Measurements from ENCODE around the gene S1PR1. TPM values are rescaled to one million over a fixed set of nuclear protein-coding genes. Genes with fewer than 3 reads are reported as not detected.

The S1PR1 gene
- total RNA-seq, 6 experiments from 2014 or later = 9.0 to 14.8 (median 9.3) TPM

DNA sequence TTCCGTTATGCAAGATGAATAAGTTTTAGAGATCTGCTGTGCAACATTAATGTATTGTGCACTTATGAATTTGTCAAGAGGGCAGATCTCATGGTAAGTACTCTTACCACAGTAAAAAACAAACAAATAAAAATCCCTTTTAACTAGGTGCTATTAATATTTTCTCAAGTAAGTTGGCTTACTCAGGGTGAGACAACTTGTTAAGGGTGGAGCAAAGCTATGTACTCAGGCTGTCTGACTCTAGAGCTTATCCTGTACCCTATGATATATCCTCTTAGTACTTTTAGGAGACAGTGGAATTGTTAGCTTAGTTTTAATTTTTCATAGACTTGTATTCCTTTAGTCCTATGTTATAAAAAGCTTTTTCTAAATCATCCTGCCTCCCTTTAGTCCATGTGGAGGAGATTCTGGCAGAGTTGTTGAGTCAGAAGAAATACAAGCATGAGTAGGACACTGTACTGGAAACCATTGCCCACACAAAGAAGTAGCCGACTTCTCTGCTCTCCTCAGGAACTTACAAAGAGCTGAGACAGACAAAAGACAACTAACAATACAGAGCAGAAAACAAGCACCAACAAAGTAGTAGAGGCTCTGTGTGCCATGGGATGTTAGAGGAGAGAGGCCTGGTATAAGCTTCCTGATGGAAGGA, 49.2 kb downstream of the S1PR1 start:
- ATAC-seq (no peak), DNase-seq (no peak)
- no peaks in the 10 kb centered on the region for H3K36me3 ChIP-seq
- intact Hi-C loops (cut with DNase I) = no loop called here
- no peaks in the 10 kb centered on the region for H3K9me3 ChIP-seq
- 85% methylated on average over 2 of the region's 2 CpGs for WGBS (ENCODE audit: insufficient coverage, low coverage, low lambda C conversion rate, missing lambda C conversion rate)
- H3K27me3 ChIP-seq = no peaks in the 10 kb centered on the region
- no peaks in the 10 kb centered on the region for H3K4me1 ChIP-seq
- no peak overlapping the region for H3K27ac ChIP-seq
- no peak for TF ChIP-seq POLR2A (IDR thresholded peaks at IDR 0.05)
- TF ChIP-seq, protein P1, sequence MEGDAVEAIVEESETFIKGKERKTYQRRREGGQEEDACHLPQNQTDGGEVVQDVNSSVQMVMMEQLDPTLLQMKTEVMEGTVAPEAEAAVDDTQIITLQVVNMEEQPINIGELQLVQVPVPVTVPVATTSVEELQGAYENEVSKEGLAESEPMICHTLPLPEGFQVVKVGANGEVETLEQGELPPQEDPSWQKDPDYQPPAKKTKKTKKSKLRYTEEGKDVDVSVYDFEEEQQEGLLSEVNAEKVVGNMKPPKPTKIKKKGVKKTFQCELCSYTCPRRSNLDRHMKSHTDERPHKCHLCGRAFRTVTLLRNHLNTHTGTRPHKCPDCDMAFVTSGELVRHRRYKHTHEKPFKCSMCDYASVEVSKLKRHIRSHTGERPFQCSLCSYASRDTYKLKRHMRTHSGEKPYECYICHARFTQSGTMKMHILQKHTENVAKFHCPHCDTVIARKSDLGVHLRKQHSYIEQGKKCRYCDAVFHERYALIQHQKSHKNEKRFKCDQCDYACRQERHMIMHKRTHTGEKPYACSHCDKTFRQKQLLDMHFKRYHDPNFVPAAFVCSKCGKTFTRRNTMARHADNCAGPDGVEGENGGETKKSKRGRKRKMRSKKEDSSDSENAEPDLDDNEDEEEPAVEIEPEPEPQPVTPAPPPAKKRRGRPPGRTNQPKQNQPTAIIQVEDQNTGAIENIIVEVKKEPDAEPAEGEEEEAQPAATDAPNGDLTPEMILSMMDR (IDR thresholded peaks at IDR 0.05) = no peak
- H3K4me3 ChIP-seq = no peak overlapping the region

DNA sequence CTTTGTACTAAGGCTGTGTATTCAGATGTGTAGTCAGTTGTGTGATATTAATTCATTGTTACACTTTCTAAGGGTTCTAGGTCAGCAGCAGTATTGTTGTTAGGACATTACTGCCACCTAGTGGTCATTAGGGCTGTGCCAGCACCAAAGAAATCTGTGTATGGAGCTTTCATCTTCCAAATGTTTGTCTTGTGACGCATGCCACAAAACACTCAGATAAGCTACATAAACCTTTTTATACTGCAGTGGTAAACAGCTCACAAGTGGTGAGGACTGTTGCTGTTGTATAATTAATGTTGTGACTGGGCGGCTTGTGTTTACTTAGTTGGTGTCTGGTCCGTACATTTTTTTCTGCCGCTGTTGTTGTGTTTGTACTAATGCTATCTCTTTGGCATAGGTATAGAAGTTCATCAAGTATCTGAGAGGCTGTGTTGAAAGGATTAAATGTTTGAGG, 51.7 kb downstream of the S1PR1 start:
- DNase-seq (peak in 2 of 3 donors; percentile 41 to 74), ATAC-seq (peak; percentile 97 to 98 (median 98))
- H3K36me3 ChIP-seq = no peaks in the 10 kb centered on the region
- TF ChIP-seq POLR2A (IDR thresholded peaks at IDR 0.05) = no peak
- TF ChIP-seq, protein P1 (IDR thresholded peaks at IDR 0.05) = peak; percentile 95 to 98 (median 97)
- H3K27ac ChIP-seq = no peak overlapping the region
- no peaks in the 10 kb centered on the region for H3K27me3 ChIP-seq
- H3K4me1 ChIP-seq = no peaks in the 10 kb centered on the region
- peak overlapping the region in 1 of 3 donors; percentile 31 for H3K4me3 ChIP-seq
- 25% methylated on average over 4 of the region's 4 CpGs for WGBS (ENCODE audit: insufficient coverage, low coverage, low lambda C conversion rate, missing lambda C conversion rate)
- intact Hi-C loops (cut with DNase I) = no loop called here
- no peaks in the 10 kb centered on the region for H3K9me3 ChIP-seq

DNA sequence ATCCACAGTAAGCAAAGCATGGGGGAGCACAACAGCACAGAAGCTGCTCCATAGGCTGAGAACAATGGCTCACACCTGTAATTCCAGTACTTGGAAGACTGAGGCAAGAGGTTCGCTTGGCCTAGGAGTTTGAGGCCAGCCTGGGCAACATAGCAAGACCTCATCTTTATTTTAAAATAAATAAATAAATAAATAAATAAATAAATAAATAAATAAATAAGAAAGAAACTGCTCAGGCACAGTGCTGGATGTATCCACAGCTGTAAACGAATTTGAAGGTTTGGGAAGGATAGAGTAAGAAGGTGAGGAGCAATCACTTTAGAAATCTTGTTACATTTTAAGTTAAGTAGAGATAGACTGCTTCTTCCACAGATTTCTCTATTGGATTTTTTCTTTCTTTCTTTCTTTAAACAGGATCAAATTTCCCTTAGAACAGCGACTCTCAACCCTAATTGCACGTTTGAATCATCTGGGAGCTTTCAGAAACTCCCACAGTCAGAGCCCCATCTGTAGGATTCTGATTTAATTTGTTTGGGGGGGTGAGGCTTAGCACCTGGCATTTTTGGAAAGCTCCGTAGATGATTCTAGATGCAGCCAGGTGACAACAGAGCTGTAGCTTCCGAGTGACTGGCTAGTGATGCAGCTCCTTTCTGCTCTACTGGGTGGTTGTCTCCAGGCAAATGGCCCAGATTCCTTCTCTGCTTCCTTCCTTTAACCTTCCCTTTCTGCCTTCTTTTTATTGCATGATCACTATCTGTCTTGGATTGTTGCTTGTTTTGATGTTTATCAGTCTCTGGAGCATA, 53.5 kb downstream of the S1PR1 start:
- no peaks in the 10 kb centered on the region for H3K36me3 ChIP-seq
- no peaks in the 10 kb centered on the region for H3K9me3 ChIP-seq
- DNase-seq (no peak), ATAC-seq (no peak)
- H3K4me1 ChIP-seq = no peaks in the 10 kb centered on the region
- H3K27me3 ChIP-seq = no peaks in the 10 kb centered on the region
- H3K4me3 ChIP-seq = no peak overlapping the region
- WGBS (ENCODE audit: insufficient coverage, low coverage, low lambda C conversion rate, missing lambda C conversion rate) = 81% methylated on average over 6 of the region's 6 CpGs
- TF ChIP-seq, protein P1 (IDR thresholded peaks at IDR 0.05) = no peak
- TF ChIP-seq POLR2A (IDR thresholded peaks at IDR 0.05) = no peak
- intact Hi-C loops (cut with DNase I) = no loop called here
- no peak overlapping the region for H3K27ac ChIP-seq

Other genes starting within 250 kb of the S1PR1 start
- gene DPH5, start 211.2 kb upstream of the S1PR1 start, total RNA-seq = 10 to 100 TPM; 10.9 to 21.4 (median 16.8) TPM